Measurements from ENCODE around the gene QSOX2. TPM values are rescaled to one million over a fixed set of nuclear protein-coding genes. Genes with fewer than 3 reads are reported as not detected.
A peak's percentile ranks its signal among the peaks of the same experiment; 100 is the strongest.

QSOX2 gene
- total and polyA plus RNA-seq, 10 donors: 12.3 to 20.3 (median 16.9) TPM

DNA sequence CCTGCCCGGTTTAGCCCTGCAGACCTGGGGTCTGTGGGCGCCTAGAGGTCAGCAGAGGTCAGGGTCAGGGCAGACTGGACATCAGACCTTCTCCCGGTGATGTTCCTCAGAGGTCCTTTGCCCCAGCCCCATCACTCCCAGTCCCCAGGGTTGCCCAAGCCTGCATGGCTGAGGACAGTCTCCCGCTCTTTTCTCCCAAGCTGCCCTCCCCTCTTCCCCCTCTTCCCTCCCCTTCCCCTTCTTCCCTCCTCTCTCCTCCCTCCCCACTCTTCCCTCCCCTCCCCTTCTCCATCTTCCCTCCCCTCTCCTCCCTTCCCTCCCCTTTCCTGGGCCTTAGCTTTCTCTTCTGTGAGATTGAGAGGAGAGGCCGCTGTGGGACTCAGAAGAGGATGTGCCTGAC is 51.1 kb downstream of the QSOX2 start:
- Histone ChIP-seq H3K27ac (no peak overlapping the region), H3K27me3 (replicated peaks in 1 of 7) (peaks cover 7 to 100% (median 100%) of the 10 kb centered on the region in 7 donors), H3K4me3 (no peak overlapping the region), H3K4me1 (peaks cover 0 to 60% (median 29%) of the 10 kb centered on the region in 6 donors), H3K36me3 (no peaks in the 10 kb centered on the region), H3K9me3 (no peaks in the 10 kb centered on the region)
- 10 to 26% (median 17%) methylated on average over 5 of the region's 5 CpGs for WGBS, 5 donors
- intact Hi-C loops (cut with DNase I; ENCODE audit: low total_unique reads): no loop called here
- DNase-seq: no peak
- TF ChIP-seq, protein P1, sequence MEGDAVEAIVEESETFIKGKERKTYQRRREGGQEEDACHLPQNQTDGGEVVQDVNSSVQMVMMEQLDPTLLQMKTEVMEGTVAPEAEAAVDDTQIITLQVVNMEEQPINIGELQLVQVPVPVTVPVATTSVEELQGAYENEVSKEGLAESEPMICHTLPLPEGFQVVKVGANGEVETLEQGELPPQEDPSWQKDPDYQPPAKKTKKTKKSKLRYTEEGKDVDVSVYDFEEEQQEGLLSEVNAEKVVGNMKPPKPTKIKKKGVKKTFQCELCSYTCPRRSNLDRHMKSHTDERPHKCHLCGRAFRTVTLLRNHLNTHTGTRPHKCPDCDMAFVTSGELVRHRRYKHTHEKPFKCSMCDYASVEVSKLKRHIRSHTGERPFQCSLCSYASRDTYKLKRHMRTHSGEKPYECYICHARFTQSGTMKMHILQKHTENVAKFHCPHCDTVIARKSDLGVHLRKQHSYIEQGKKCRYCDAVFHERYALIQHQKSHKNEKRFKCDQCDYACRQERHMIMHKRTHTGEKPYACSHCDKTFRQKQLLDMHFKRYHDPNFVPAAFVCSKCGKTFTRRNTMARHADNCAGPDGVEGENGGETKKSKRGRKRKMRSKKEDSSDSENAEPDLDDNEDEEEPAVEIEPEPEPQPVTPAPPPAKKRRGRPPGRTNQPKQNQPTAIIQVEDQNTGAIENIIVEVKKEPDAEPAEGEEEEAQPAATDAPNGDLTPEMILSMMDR (IDR thresholded peaks at IDR 0.05 in 8 of 11, conservative IDR thresholded peaks at IDR 0.05 in 3 of 11): no peak
- TF ChIP-seq POLR2AphosphoS5 (IDR thresholded peaks at IDR 0.05) (no peak), POLR2A (IDR thresholded peaks at IDR 0.05) (no peak)

DNA sequence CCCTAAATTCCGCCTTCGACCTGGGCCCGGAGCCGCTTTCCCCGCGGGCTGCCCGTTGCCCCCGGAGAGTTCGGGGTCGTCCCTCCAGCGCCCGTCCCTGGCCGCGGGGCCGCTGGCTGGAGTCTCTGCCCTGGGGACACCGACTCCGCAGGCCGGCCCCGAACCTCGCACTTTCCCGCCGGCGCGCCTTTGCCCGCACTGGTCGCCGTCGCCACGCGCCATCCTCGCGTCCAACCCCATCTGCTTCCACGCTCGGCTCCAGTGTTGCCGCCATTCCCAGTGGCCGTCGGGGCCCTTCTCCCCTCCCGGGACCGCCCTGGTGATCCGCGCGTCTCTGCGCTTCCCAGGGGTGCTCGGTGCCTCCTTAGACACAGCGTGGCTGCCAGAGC is 51.7 kb downstream of the QSOX2 start:
- WGBS, 5 donors: 4 to 6% (median 5%) methylated on average over 8 to 45 of the region's 45 CpGs
- intact Hi-C loops (cut with DNase I; ENCODE audit: low total_unique reads): no loop called here

DNA sequence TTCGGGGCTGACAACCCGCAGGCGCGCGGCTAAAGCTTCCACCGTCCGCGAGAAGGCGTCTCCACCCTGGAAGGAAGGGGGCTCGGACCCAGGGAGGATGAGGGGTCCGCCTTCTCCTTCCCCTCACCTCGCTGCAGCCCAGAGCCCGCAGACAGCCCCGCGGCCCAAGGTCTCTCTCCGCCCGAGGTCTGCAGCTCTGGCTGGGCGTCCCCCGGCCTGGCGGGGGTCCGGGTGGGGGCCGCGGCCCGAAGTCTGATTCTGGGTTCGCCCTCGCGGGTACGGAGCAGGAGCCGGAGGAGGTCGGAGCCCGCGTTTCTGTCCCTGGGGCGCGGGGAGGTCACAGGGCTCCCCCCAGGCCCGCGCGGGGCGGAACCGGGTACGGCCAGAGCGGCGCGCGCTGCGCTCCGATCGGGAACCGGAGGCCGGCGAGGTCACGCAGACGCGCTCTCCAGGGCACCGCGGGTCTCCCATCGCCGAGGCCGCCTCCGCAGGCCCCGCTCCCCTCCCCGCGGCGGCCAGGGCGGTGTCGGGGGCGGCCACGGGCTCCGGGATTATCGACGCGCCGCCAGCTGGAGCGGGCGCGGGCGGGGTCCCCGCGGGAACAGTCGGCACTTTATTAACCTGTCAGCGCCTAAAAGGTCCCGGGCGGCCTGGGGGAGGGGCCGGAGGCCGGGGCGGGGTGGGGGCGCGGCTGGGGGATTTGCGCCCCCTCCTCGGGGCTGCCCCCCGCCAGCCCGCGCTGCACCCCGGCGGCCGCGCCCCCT is 52.3 kb downstream of the QSOX2 start:
- Histone ChIP-seq H3K4me3 (peak overlapping the region in 3 of 8 donors; percentile 3 to 19 (median 12)), H3K36me3 (no peaks in the 10 kb centered on the region), H3K27me3 (replicated peaks in 1 of 7) (peaks cover 6 to 100% (median 95%) of the 10 kb centered on the region in 7 donors), H3K27ac (no peak overlapping the region), H3K9me3 (no peaks in the 10 kb centered on the region), H3K4me1 (peaks cover 0 to 48% (median 16%) of the 10 kb centered on the region in 6 donors)
- TF ChIP-seq POLR2AphosphoS5 (IDR thresholded peaks at IDR 0.05): no peak
- TF ChIP-seq, protein P1 (IDR thresholded peaks at IDR 0.05 in 8 of 11, conservative IDR thresholded peaks at IDR 0.05 in 3 of 11): no peak
- TF ChIP-seq POLR2A (IDR thresholded peaks at IDR 0.05): no peak
- intact Hi-C loops (cut with DNase I; ENCODE audit: low total_unique reads): no loop called here
- 4 to 6% (median 5%) methylated on average over 8 to 96 of the region's 96 CpGs for WGBS, 5 donors
- no peak for DNase-seq

More for the DNA sequence above, 51.7 kb downstream of the QSOX2 start:
- Histone ChIP-seq H3K9me3 (no peaks in the 10 kb centered on the region), H3K4me3 (peak overlapping the region in 2 of 8 donors; percentile 3 to 19), H3K4me1 (peaks cover 0 to 54% (median 22%) of the 10 kb centered on the region in 6 donors), H3K27ac (no peak overlapping the region), H3K27me3 (replicated peaks in 1 of 7) (peaks cover 6 to 100% (median 100%) of the 10 kb centered on the region in 7 donors), H3K36me3 (no peaks in the 10 kb centered on the region)
- no peak for DNase-seq
- TF ChIP-seq POLR2AphosphoS5 (IDR thresholded peaks at IDR 0.05): no peak
- TF ChIP-seq, protein P1 (IDR thresholded peaks at IDR 0.05 in 8 of 11, conservative IDR thresholded peaks at IDR 0.05 in 3 of 11): no peak
- TF ChIP-seq POLR2A (IDR thresholded peaks at IDR 0.05): no peak
